ENCODE measurements around the gene HOOK2.

DNA sequence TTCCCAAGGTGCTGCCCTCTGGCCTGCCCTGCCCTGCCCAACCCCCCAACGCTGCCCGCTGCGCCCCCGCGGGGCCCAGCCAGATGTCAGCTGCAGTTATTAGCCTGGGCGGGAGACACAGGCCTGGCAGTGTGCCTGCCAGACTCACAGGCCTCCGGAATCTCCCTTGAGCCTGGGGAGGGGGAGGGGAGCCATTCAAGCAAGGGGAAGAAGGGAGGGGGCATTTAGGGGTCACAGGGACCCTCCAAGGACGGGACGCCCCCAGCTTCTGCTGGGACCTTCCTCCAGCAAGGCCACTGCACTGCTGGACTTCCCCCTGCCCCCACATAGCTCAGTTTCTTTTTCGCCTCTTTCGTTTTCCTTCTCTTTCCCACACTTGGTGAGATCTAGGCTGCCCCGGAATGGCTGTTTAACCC is 13.3 kb upstream of the HOOK2 start:
- TF ChIP-seq, protein P1, sequence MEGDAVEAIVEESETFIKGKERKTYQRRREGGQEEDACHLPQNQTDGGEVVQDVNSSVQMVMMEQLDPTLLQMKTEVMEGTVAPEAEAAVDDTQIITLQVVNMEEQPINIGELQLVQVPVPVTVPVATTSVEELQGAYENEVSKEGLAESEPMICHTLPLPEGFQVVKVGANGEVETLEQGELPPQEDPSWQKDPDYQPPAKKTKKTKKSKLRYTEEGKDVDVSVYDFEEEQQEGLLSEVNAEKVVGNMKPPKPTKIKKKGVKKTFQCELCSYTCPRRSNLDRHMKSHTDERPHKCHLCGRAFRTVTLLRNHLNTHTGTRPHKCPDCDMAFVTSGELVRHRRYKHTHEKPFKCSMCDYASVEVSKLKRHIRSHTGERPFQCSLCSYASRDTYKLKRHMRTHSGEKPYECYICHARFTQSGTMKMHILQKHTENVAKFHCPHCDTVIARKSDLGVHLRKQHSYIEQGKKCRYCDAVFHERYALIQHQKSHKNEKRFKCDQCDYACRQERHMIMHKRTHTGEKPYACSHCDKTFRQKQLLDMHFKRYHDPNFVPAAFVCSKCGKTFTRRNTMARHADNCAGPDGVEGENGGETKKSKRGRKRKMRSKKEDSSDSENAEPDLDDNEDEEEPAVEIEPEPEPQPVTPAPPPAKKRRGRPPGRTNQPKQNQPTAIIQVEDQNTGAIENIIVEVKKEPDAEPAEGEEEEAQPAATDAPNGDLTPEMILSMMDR (IDR thresholded peaks at IDR 0.05; ENCODE audit: low read depth, low read length, poor library complexity, severe bottlenecking): peak; percentile 19
- TF ChIP-seq EZH2phosphoT487 (IDR thresholded peaks at IDR 0.05; ENCODE audit: borderline replicate concordance, low read length): no peak
